H9 (cell line): ENCODE data around the gene S1PR4. TPM values are rescaled to one million over a fixed set of nuclear protein-coding genes. Genes with fewer than 3 reads are reported as not detected.

ENCODE experiments used
- DNase-seq: peaks from one replicate; pipeline ENCODE4 v3.0.0-alpha.2; 2017
- H2AFZ ChIP-seq: one replicate; pipeline ENCODE4 v1.6.1; 2013; ENCODE audit warnings: mild to moderate bottlenecking, low read length, control low read depth, moderate library complexity
- H2AK5ac ChIP-seq: 2 replicates; pipeline ENCODE4 v1.6.1; 2013; ENCODE audit warnings: low read length, control low read depth, mixed read lengths; ENCODE audit not compliant: insufficient read length
- H2BK120ac ChIP-seq: one replicate; pipeline ENCODE4 v1.6.1; 2013; ENCODE audit warnings: low read depth, mild to moderate bottlenecking, low read length, control low read depth, inconsistent platforms; ENCODE audit not compliant: poor library complexity, severe bottlenecking
- H2BK12ac ChIP-seq: 2 replicates; pipeline ENCODE4 v1.6.1; 2013; ENCODE audit warnings: low read length, control low read depth, mixed read lengths, low read depth; ENCODE audit not compliant: insufficient read length
- H2BK15ac ChIP-seq: 2 replicates; pipeline ENCODE4 v1.6.1; 2013; ENCODE audit warnings: low read depth, low read length, control low read depth
- H2BK20ac ChIP-seq: one replicate; pipeline ENCODE4 v1.6.1; 2013; ENCODE audit warnings: low read depth, mild to moderate bottlenecking, low read length, control low read depth, inconsistent platforms; ENCODE audit not compliant: poor library complexity, severe bottlenecking
- H2BK5ac ChIP-seq: 2 replicates; pipeline ENCODE4 v1.6.1; 2013; ENCODE audit warnings: low read length, control low read depth, mixed read lengths; ENCODE audit not compliant: insufficient read length
- H3K14ac ChIP-seq: 2 replicates; pipeline ENCODE4 v1.6.1; 2013; ENCODE audit warnings: low read length, control low read depth; ENCODE audit not compliant: insufficient read depth
- H3K18ac ChIP-seq: 2 replicates; pipeline ENCODE4 v1.6.1; 2013; ENCODE audit warnings: low read depth, mild to moderate bottlenecking, mixed read lengths, low read length, control low read depth; ENCODE audit not compliant: insufficient read length
- H3K23ac ChIP-seq: 2 replicates; pipeline ENCODE4 v1.6.1; 2013; ENCODE audit warnings: low read length, control low read depth, mixed read lengths, low read depth; ENCODE audit not compliant: insufficient read length
- H3K23me2 ChIP-seq: 2 replicates; pipeline ENCODE4 v1.6.1; 2013; ENCODE audit warnings: low read depth, mild to moderate bottlenecking, mixed read lengths, low read length, control low read depth; ENCODE audit not compliant: insufficient read length, poor library complexity, severe bottlenecking
- H3K27ac ChIP-seq: 2 replicates; pipeline ENCODE4 v1.5.1; 2013; ENCODE audit warnings: low read length, control low read depth, mixed read lengths, low read depth; ENCODE audit not compliant: insufficient read length
- H3K27me3 ChIP-seq: 2 replicates; pipeline ENCODE4 v1.6.1; 2013; ENCODE audit warnings: low read length, control low read depth, inconsistent platforms; ENCODE audit not compliant: insufficient read depth
- H3K4ac ChIP-seq: 2 replicates; pipeline ENCODE4 v1.6.1; 2013; ENCODE audit warnings: low read depth, mild to moderate bottlenecking, control low read depth, inconsistent platforms, low read length, moderate library complexity
- H3K4me1 ChIP-seq: 2 replicates; pipeline ENCODE4 v1.6.1; 2013; ENCODE audit warnings: low read length, control low read depth, inconsistent platforms; ENCODE audit not compliant: insufficient read depth
- H3K4me2 ChIP-seq: 2 replicates; pipeline ENCODE4 v1.6.1; 2013; ENCODE audit warnings: low read length, control low read depth, mixed read lengths; ENCODE audit not compliant: insufficient read length, insufficient read depth
- H3K56ac ChIP-seq: 2 replicates; pipeline ENCODE4 v1.6.1; 2013; ENCODE audit warnings: low read depth, mild to moderate bottlenecking, mixed read lengths, low read length, control low read depth; ENCODE audit not compliant: insufficient read length
- H3K79me1 ChIP-seq: 2 replicates; pipeline ENCODE4 v1.6.1; 2013; ENCODE audit warnings: low read depth, mild to moderate bottlenecking, moderate library complexity, low read length, control low read depth, inconsistent platforms; ENCODE audit not compliant: insufficient read depth, poor library complexity, severe bottlenecking
- H3K79me2 ChIP-seq: 2 replicates; pipeline ENCODE4 v1.6.1; 2013; ENCODE audit warnings: low read length, control low read depth, inconsistent platforms; ENCODE audit not compliant: insufficient read depth
- H3K9ac ChIP-seq: 2 replicates; pipeline ENCODE4 v1.6.1; 2013; ENCODE audit warnings: low read length, control low read depth, mixed read lengths; ENCODE audit not compliant: insufficient read length; ENCODE audit errors: extremely low read depth
- H3K9me3 ChIP-seq: one replicate; pipeline ENCODE4 v1.6.1; 2013; ENCODE audit warnings: low read depth, low read length, inconsistent platforms; ENCODE audit not compliant: control insufficient read depth
- H3T11ph ChIP-seq: one replicate; pipeline ENCODE4 v1.6.1; 2013; ENCODE audit warnings: mild to moderate bottlenecking, low read length, control low read depth, inconsistent platforms
- H4K20me1 ChIP-seq: one replicate; pipeline ENCODE4 v1.6.1; 2013; ENCODE audit not compliant: control insufficient read depth, insufficient read length, insufficient read depth
- H4K5ac ChIP-seq: 2 replicates; pipeline ENCODE4 v1.6.1; 2013; ENCODE audit warnings: low read depth, mild to moderate bottlenecking, mixed read lengths, low read length, control low read depth; ENCODE audit not compliant: insufficient read length
- H4K8ac ChIP-seq: replicated peaks from 2 replicates; pipeline ENCODE4 v1.6.1; 2013; ENCODE audit warnings: low read length, control low read depth, mixed read lengths, low read depth; ENCODE audit not compliant: insufficient read length
- H4K91ac ChIP-seq: 2 replicates; pipeline ENCODE4 v1.6.1; 2013; ENCODE audit warnings: low read depth, mild to moderate bottlenecking, moderate library complexity, mixed read lengths, low read length, control low read depth; ENCODE audit not compliant: insufficient read length
- H3K27ac Mint-ChIP-seq, 3 experiments: 2 replicates in 2 of 3; 3 replicates in 1 of 3; pipeline ENCODE4 v1.8.0; 2020 to 2021; ENCODE audit warnings: mixed read lengths in 3 of 3, mild to moderate bottlenecking in 1 of 3, moderate library complexity in 1 of 3
- H3K27me3 Mint-ChIP-seq: 2 replicates; pipeline ENCODE4 v1.8.0; 2021; ENCODE audit warnings: low read depth, mild to moderate bottlenecking, moderate library complexity, mixed read lengths
- H3K36me3 Mint-ChIP-seq, 3 experiments: 2 replicates in 2 of 3; 3 replicates in 1 of 3; pipeline ENCODE4 v1.8.0; 2020 to 2021; ENCODE audit warnings: low read depth in 3 of 3, mixed read lengths in 3 of 3; ENCODE audit not compliant: insufficient read depth in 1 of 3
- H3K4me1 Mint-ChIP-seq, 2 experiments: 2 replicates each; pipeline ENCODE4 v1.8.0; 2020; ENCODE audit warnings: mixed read lengths in 2 of 2
- H3K4me3 Mint-ChIP-seq, 2 experiments: 2 replicates in 1 of 2; 3 replicates in 1 of 2; pipeline ENCODE4 v1.8.0; 2020 to 2021; ENCODE audit warnings: mild to moderate bottlenecking in 2 of 2, mixed read lengths in 2 of 2, moderate library complexity in 1 of 2
- H3K9me3 Mint-ChIP-seq, 2 experiments: 2 replicates in 1 of 2; 3 replicates in 1 of 2; pipeline ENCODE4 v1.8.0; 2020; ENCODE audit warnings: mild to moderate bottlenecking in 2 of 2, mixed read lengths in 2 of 2, moderate library complexity in 1 of 2
- WGBS: extraction: QIAGEN DNeasy Blood & Tissue Kit; methylation state at CpG from one replicate; pipeline ENCODE4 v1.1.7; 2013; ENCODE audit warnings: missing lambda C conversion rate, low lambda C conversion rate, mixed read lengths; ENCODE audit not compliant: insufficient read length; ENCODE audit errors: extremely low coverage; 5-methylcytosine and 5-hydroxymethylcytosine counted together
- total RNA-seq: library from RNA; stranded (reverse); gene quantifications from 2 replicates; pipeline ENCODE4 v1.2.1, GENCODE V29; 2021
- TF ChIP-seq, protein P1 (sequence below): fragments of 200-600 bp; sonication (generic); conservative IDR thresholded peaks from 3 replicates; pipeline ENCODE4 v1.8.0; 2021; ENCODE audit warnings: antibody characterized with exemption, mild to moderate bottlenecking

The S1PR4 gene
- total RNA-seq, 1 experiment from 2014 or later = not detected

DNA sequence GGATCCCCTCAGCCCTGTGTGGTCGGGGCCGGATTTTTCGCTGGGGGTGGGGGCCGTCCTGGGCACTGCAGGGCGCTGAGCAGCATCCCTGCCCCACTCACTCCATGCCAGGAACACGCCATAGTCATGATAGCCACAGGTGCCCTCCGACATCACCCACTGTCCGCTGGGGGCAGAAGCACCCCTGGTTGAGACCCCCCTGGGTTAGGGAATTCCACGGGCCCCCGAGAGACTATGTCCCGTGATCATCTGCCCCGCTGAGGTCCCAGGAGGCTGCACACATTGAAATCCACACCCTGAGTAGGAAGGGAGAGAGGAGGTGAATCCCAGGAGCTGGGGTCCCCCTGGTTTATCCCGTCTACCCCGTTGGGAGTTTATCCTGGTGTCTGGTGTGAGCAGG is 23.3 kb downstream of the S1PR4 start:
- no peak overlapping the region for H2AK5ac ChIP-seq
- H3K14ac ChIP-seq = no peak overlapping the region
- no peak overlapping the region for H2BK120ac ChIP-seq
- no peaks in the 10 kb centered on the region for H3K27me3 ChIP-seq
- H3K18ac ChIP-seq = no peak overlapping the region
- H3K9ac ChIP-seq = no peak overlapping the region
- no peaks in the 10 kb centered on the region for H3K79me1 ChIP-seq
- no CpG with 5 or more reads among the region's 14 CpGs for WGBS
- H3K4me1 ChIP-seq = no peaks in the 10 kb centered on the region
- H3K23me2 ChIP-seq = no peaks in the 10 kb centered on the region
- no peak overlapping the region for H4K8ac ChIP-seq
- no peak overlapping the region for H3K56ac ChIP-seq
- H3K27ac Mint-ChIP-seq = no peak overlapping the region; a peak in 1 of 7 replicates
- H3K4me1 Mint-ChIP-seq = no peaks in the 10 kb centered on the region
- DNase-seq = no peak
- H3K4me2 ChIP-seq = no peak overlapping the region
- H3K27ac ChIP-seq = no peak overlapping the region
- H2BK15ac ChIP-seq = no peak overlapping the region
- no peaks in the 10 kb centered on the region for H3K9me3 Mint-ChIP-seq
- H3K36me3 Mint-ChIP-seq = peaks cover 2 to 26% (median 6%) of the 10 kb centered on the region in 3 experiments; a peak in 5 of 7 replicates
- no peaks in the 10 kb centered on the region for H3K79me2 ChIP-seq
- H2AFZ ChIP-seq = no peak overlapping the region
- no peak overlapping the region for H4K5ac ChIP-seq
- no peaks in the 10 kb centered on the region for H3K9me3 ChIP-seq
- H2BK5ac ChIP-seq = no peak overlapping the region
- H2BK20ac ChIP-seq = no peak overlapping the region
- H3K27me3 Mint-ChIP-seq = no peaks in the 10 kb centered on the region
- H4K91ac ChIP-seq = no peak overlapping the region
- H3T11ph ChIP-seq = no peak overlapping the region
- no peak overlapping the region for H3K23ac ChIP-seq
- H2BK12ac ChIP-seq = no peak overlapping the region
- no peaks in the 10 kb centered on the region for H4K20me1 ChIP-seq
- no peak overlapping the region for H3K4me3 Mint-ChIP-seq
- TF ChIP-seq, protein P1, sequence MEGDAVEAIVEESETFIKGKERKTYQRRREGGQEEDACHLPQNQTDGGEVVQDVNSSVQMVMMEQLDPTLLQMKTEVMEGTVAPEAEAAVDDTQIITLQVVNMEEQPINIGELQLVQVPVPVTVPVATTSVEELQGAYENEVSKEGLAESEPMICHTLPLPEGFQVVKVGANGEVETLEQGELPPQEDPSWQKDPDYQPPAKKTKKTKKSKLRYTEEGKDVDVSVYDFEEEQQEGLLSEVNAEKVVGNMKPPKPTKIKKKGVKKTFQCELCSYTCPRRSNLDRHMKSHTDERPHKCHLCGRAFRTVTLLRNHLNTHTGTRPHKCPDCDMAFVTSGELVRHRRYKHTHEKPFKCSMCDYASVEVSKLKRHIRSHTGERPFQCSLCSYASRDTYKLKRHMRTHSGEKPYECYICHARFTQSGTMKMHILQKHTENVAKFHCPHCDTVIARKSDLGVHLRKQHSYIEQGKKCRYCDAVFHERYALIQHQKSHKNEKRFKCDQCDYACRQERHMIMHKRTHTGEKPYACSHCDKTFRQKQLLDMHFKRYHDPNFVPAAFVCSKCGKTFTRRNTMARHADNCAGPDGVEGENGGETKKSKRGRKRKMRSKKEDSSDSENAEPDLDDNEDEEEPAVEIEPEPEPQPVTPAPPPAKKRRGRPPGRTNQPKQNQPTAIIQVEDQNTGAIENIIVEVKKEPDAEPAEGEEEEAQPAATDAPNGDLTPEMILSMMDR = no peak
- no peak overlapping the region for H3K4ac ChIP-seq
